Upper lobe of left lung (tissue), 6 donors: Measurements from ENCODE around the gene CERK. TPM values are rescaled to one million over a fixed set of nuclear protein-coding genes. Genes with fewer than 3 reads are reported as not detected.
"Not testable (repeated sequence)": the region's sequence is repeated elsewhere in the genome, so short reads cannot be mapped to it uniquely, and the experiment has no call there.

Experiments used
- ATAC-seq, 2 donors: fragments of 200-7000 bp; cut with Tn5 transposase; one replicate each; pipeline ENCODE4 v1.9.1; 2022; ENCODE audit warnings: mild to moderate bottlenecking in 2 of 2, moderate library complexity in 2 of 2; ENCODE audit not compliant: low FRiP score in 2 of 2
- DNase-seq, 2 donors: peaks; one replicate each; pipeline ENCODE4 v3.0.0-alpha.2; 2019 to 2020
- H3K27ac ChIP-seq, 4 donors: fragments of 200-600 bp; sonication (generic); one replicate each; pipeline ENCODE4 v1.5.1; 2016 to 2019
- H3K27me3 ChIP-seq, 4 donors: fragments of 200-600 bp; sonication (generic); one replicate each; pipeline ENCODE4 v1.5.1; 2017 to 2019
- H3K36me3 ChIP-seq, 4 donors: fragments of 200-600 bp; sonication (generic); one replicate each; pipeline ENCODE4 v1.5.1; 2016 to 2019
- H3K4me1 ChIP-seq, 4 donors: fragments of 200-600 bp; sonication (generic); one replicate each; pipeline ENCODE4 v1.5.1; 2018 to 2019
- H3K4me3 ChIP-seq, 4 donors: fragments of 200-600 bp; sonication (generic); one replicate each; pipeline ENCODE4 v1.5.1; 2017 to 2019; ENCODE audit warnings: mild to moderate bottlenecking in 2 of 4, moderate library complexity in 1 of 4
- H3K9me3 ChIP-seq, 4 donors: fragments of 200-600 bp; sonication (generic); one replicate each; pipeline ENCODE4 v1.5.1; 2018 to 2019
- CTCF ChIP-seq, 6 experiments: fragments of 450-650 bp in 4 of 6; fragments of 200-600 bp in 2 of 6; sonication (generic) in 2 of 6; IDR thresholded peaks; one replicate each; pipeline ENCODE4 v1.5.1; 2016 to 2019; ENCODE audit warnings: antibody characterized with exemption in 6 of 6
- EP300 ChIP-seq, 4 donors: sonication (generic); formaldehyde crosslinking; IDR thresholded peaks; one replicate each; pipeline ENCODE4 v1.5.1; 2017; ENCODE audit warnings: antibody characterized with exemption in 4 of 4, control low read depth in 2 of 4
- POLR2A ChIP-seq, 4 donors: fragments of 450-650 bp; IDR thresholded peaks; one replicate each; pipeline ENCODE4 v1.5.1; 2016 to 2017; ENCODE audit warnings: antibody characterized with exemption in 4 of 4, mild to moderate bottlenecking in 2 of 4
- POLR2AphosphoS5 ChIP-seq, 2 donors: sonication (generic); formaldehyde crosslinking; IDR thresholded peaks; one replicate each; pipeline ENCODE4 v1.5.1; 2017; ENCODE audit warnings: antibody characterized with exemption in 2 of 2
- whole genome bisulfite sequencing, 2 donors: methylation state at CpG; one replicate each; pipeline ENCODE4 v1.1.5; 2017 to 2018; 5-methylcytosine and 5-hydroxymethylcytosine counted together
- total RNA-seq, 6 donors: library from RNA; depleted of rRNA in 4 of 6; stranded (reverse); fragments of >200 nt in 4 of 6; gene quantifications; one replicate each; pipeline versions ENCODE4 v1.1.0 to v1.2.1, GENCODE V29; 2016 to 2021
- donor health status: DM: no; HTN: no; CAD: no; lungs with moderate emphysema.
- donor health status: DM: no; HTN: yes; CAD: no; lungs with severe emphysema.

The CERK gene
- total RNA-seq, 6 donors from 2014 or later = 26.9 to 55.5 (median 32.7) TPM

- Histone ChIP-seq H3K9me3 (no peaks in the 10 kb centered on the region), H3K27me3 (no peaks in the 10 kb centered on the region), H3K27ac (peak overlapping the region; percentile 89 to 97 (median 92)), H3K4me1 (peaks cover 48 to 60% (median 55%) of the 10 kb centered on the region in 4 donors), H3K4me3 (peak overlapping the region; percentile 51 to 95 (median 90)), H3K36me3 (no peaks in the 10 kb centered on the region)
- no peak for TF ChIP-seq POLR2AphosphoS5 (IDR thresholded peaks at IDR 0.05)
- DNase-seq (no peak), ATAC-seq (peak in 1 of 2 donors; percentile 21)
- 19% methylated on average over 13 of the region's 20 CpGs; no CpG with 5 or more reads in 1 of the 2 donors for WGBS, 2 donors
Measured at GRCh38 chr22:46738647-46739093, 618 bp upstream of the CERK start.

- Histone ChIP-seq H3K36me3 (no peaks in the 10 kb centered on the region), H3K4me1 (peaks cover 52 to 58% (median 53%) of the 10 kb centered on the region in 4 donors), H3K4me3 (peak overlapping the region; percentile 83 to 95 (median 90)), H3K27me3 (no peaks in the 10 kb centered on the region), H3K27ac (peak overlapping the region; percentile 89 to 97 (median 92)), H3K9me3 (no peaks in the 10 kb centered on the region)
- no peak for TF ChIP-seq EP300 (IDR thresholded peaks at IDR 0.05)
- no peak for TF ChIP-seq POLR2A (IDR thresholded peaks at IDR 0.05)
- peak in 1 of 2 donors; percentile 51 for ATAC-seq
- 9 to 25% methylated on average over 13 to 33 of the region's 53 CpGs for WGBS, 2 donors
- DNase-seq = peak in 1 of 2 donors; percentile 49
Measured at GRCh38 chr22:46737105-46737975, 712 bp downstream of the CERK start.

- peak overlapping the region; percentile 89 to 97 (median 92) for H3K27ac ChIP-seq
- H3K4me1 ChIP-seq = peaks cover 52 to 59% (median 55%) of the 10 kb centered on the region in 4 donors
- ATAC-seq (no peak), DNase-seq (no peak)
- WGBS, 2 donors = 59 to 60% methylated on average over 6 to 8 of the region's 8 CpGs
- peaks cover 0 to 3% (median 0%) of the 10 kb centered on the region in 4 donors for H3K36me3 ChIP-seq
- H3K27me3 ChIP-seq = no peaks in the 10 kb centered on the region
- peak overlapping the region; percentile 83 to 95 (median 90) for H3K4me3 ChIP-seq
- TF ChIP-seq POLR2AphosphoS5 (IDR thresholded peaks at IDR 0.05) (no peak), CTCF (IDR thresholded peaks at IDR 0.05) (no peak), EP300 (IDR thresholded peaks at IDR 0.05) (no peak), POLR2A (IDR thresholded peaks at IDR 0.05) (no peak)
- no peaks in the 10 kb centered on the region for H3K9me3 ChIP-seq
Measured at GRCh38 chr22:46736705-46737104, 1.3 kb downstream of the CERK start.

GRCh38 chr22:46735747-46736608 lies 2.1 kb downstream of the CERK start:
- no peaks in the 10 kb centered on the region for H3K27me3 ChIP-seq
- peaks cover 0 to 9% (median 0%) of the 10 kb centered on the region in 4 donors for H3K36me3 ChIP-seq
- ATAC-seq (no peak), DNase-seq (no peak)
- no peak for TF ChIP-seq POLR2A (IDR thresholded peaks at IDR 0.05)
- no peak for TF ChIP-seq EP300 (IDR thresholded peaks at IDR 0.05)
- TF ChIP-seq CTCF (IDR thresholded peaks at IDR 0.05) = no peak
- no peak for TF ChIP-seq POLR2AphosphoS5 (IDR thresholded peaks at IDR 0.05)
- H3K4me3 ChIP-seq = peak overlapping the region in 2 of 4 donors; percentile 85 to 95
- peaks cover 52 to 66% (median 60%) of the 10 kb centered on the region in 4 donors for H3K4me1 ChIP-seq
- H3K27ac ChIP-seq = peak overlapping the region; percentile 89 to 97 (median 92)
- H3K9me3 ChIP-seq = no peaks in the 10 kb centered on the region
- 69 to 85% methylated on average over 8 to 13 of the region's 13 CpGs for WGBS, 2 donors

- H3K4me3 ChIP-seq = peak overlapping the region in 1 of 4 donors; percentile 10
- DNase-seq = peak; percentile 75 to 80
- H3K36me3 ChIP-seq = peaks cover 0 to 9% (median 0%) of the 10 kb centered on the region in 4 donors
- H3K27ac ChIP-seq = peak overlapping the region; percentile 89 to 97 (median 92)
- TF ChIP-seq CTCF (IDR thresholded peaks at IDR 0.05) (no peak), POLR2A (IDR thresholded peaks at IDR 0.05) (peak in 1 of 4 donors; percentile 45), POLR2AphosphoS5 (IDR thresholded peaks at IDR 0.05) (peak in 1 of 2 donors; percentile 65)
- 14 to 18% methylated on average over 10 to 12 of the region's 12 CpGs for WGBS, 2 donors
- ATAC-seq = peak in 1 of 2 donors; percentile 61
- peaks cover 52 to 71% (median 66%) of the 10 kb centered on the region in 4 donors for H3K4me1 ChIP-seq
- no peaks in the 10 kb centered on the region for H3K9me3 ChIP-seq
- no peaks in the 10 kb centered on the region for H3K27me3 ChIP-seq
Measured at GRCh38 chr22:46734830-46735453, 3.1 kb downstream of the CERK start.

- Histone ChIP-seq H3K27ac (peak overlapping the region in 3 of 4 donors; percentile 90 to 97 (median 94)), H3K4me1 (peaks cover 52 to 67% (median 62%) of the 10 kb centered on the region in 4 donors)
- H3K36me3 ChIP-seq, DNase-seq, H3K27me3 ChIP-seq, H3K9me3 ChIP-seq, H3K4me3 ChIP-seq, ATAC-seq: not testable (repeated sequence)
- WGBS, 2 donors = 50 to 52% methylated on average over 12 of the region's 12 CpGs
Measured at GRCh38 chr22:46734213-46734722, 3.8 kb downstream of the CERK start.
